ENCODE data around the gene ZNF507.

The ZNF507 gene

GRCh38 chr19:32406161-32407003 is 61.0 kb downstream of the ZNF507 start:
- Histone ChIP-seq H3K79me1 (ENCODE audit: low read length) (peaks cover 5% of the 10 kb centered on the region), H3K4me1 (ENCODE audit: control insufficient read depth, low read depth, low read length) (peaks cover 4% of the 10 kb centered on the region), H4K5ac (ENCODE audit: low read length) (no peak overlapping the region), H3K23ac (ENCODE audit: low read length) (no peak overlapping the region), H3K4me2 (ENCODE audit: low read length) (peak overlapping the region; percentile 48), H3K36me3 (ENCODE audit: control insufficient read depth, insufficient read depth, low read length) (peaks cover 1% of the 10 kb centered on the region), H2BK5ac (ENCODE audit: low read length) (no peak overlapping the region), H2BK15ac (replicated peaks; ENCODE audit: low read depth) (no peak overlapping the region), H3K56ac (ENCODE audit: low read length) (peak overlapping the region; percentile 94), H2BK120ac (ENCODE audit: low read depth, low read length) (no peak overlapping the region), H3K27ac (ENCODE audit: low read depth, low read length) (peak overlapping the region; percentile 95), H4K8ac (ENCODE audit: low read depth, low read length) (no peak overlapping the region), H3K27me3 (ENCODE audit: insufficient read depth, low read length, poor library complexity) (no peaks in the 10 kb centered on the region), H3K18ac (ENCODE audit: low read length) (peak overlapping the region; percentile 96), H2AK5ac (ENCODE audit: low read length) (no peak overlapping the region), H3K4ac (ENCODE audit: low read depth, low read length) (no peak overlapping the region), H3K4me3 (ENCODE audit: low read length) (peak overlapping the region; percentile 66), H3K9ac (ENCODE audit: low read length) (peak overlapping the region; percentile 81), H3K79me2 (ENCODE audit: control insufficient read depth, insufficient read depth, low read length) (peaks cover 12% of the 10 kb centered on the region)
- no peak for DNase-seq
- WGBS (ENCODE audit: extremely low coverage, insufficient coverage, low lambda C conversion rate) = no CpG with 5 or more reads among the region's 33 CpGs

- Histone ChIP-seq H3K4ac (ENCODE audit: low read depth, low read length) (no peak overlapping the region), H3K36me3 (ENCODE audit: control insufficient read depth, insufficient read depth, low read length) (peaks cover 1% of the 10 kb centered on the region), H3K27me3 (ENCODE audit: insufficient read depth, low read length, poor library complexity) (no peaks in the 10 kb centered on the region), H3K4me3 (ENCODE audit: low read length) (no peak overlapping the region), H3K9ac (ENCODE audit: low read length) (peak overlapping the region; percentile 81), H3K4me1 (ENCODE audit: control insufficient read depth, low read depth, low read length) (peaks cover 4% of the 10 kb centered on the region), H2AK5ac (ENCODE audit: low read length) (no peak overlapping the region), H3K18ac (ENCODE audit: low read length) (no peak overlapping the region), H2BK15ac (replicated peaks; ENCODE audit: low read depth) (no peak overlapping the region), H3K56ac (ENCODE audit: low read length) (no peak overlapping the region), H3K79me1 (ENCODE audit: low read length) (peaks cover 5% of the 10 kb centered on the region), H2BK120ac (ENCODE audit: low read depth, low read length) (no peak overlapping the region), H4K8ac (ENCODE audit: low read depth, low read length) (no peak overlapping the region), H2BK5ac (ENCODE audit: low read length) (no peak overlapping the region), H3K4me2 (ENCODE audit: low read length) (no peak overlapping the region), H4K5ac (ENCODE audit: low read length) (no peak overlapping the region), H3K23ac (ENCODE audit: low read length) (no peak overlapping the region), H3K27ac (ENCODE audit: low read depth, low read length) (no peak overlapping the region), H3K79me2 (ENCODE audit: control insufficient read depth, insufficient read depth, low read length) (peaks cover 12% of the 10 kb centered on the region)
- peak; percentile 10 for DNase-seq
- 100% methylated on average over 1 of the region's 19 CpGs for WGBS (ENCODE audit: extremely low coverage, insufficient coverage, low lambda C conversion rate)
Measured at GRCh38 chr19:32407004-32407992, 61.9 kb downstream of the ZNF507 start.

DNA sequence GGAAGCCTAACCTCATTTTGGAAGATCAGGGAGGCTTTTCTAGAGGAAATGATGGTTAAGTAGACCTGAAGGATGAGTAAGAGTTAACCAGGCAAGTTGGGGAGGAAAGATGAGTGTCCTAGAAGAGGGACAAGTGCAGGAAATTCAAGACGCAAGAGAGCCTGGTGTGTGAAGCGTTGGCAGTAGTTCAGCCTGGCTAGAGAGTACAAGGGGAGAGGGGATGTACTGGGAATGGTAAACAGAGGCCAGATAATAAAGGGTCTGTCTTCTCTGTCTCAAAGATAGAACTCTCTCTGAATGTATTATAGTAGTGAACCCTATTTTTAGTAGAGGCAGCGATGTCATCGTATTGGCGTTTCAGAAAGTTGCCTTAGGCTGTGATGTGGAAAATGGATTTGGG is 69.8 kb downstream of the ZNF507 start:
- Histone ChIP-seq H3K27me3 (ENCODE audit: insufficient read depth, low read length, poor library complexity) (no peaks in the 10 kb centered on the region), H2BK15ac (replicated peaks; ENCODE audit: low read depth) (no peak overlapping the region), H3K56ac (ENCODE audit: low read length) (no peak overlapping the region), H4K5ac (ENCODE audit: low read length) (no peak overlapping the region), H3K79me1 (ENCODE audit: low read length) (peaks cover 2% of the 10 kb centered on the region), H3K4me2 (ENCODE audit: low read length) (no peak overlapping the region), H2AK5ac (ENCODE audit: low read length) (no peak overlapping the region), H3K79me2 (ENCODE audit: control insufficient read depth, insufficient read depth, low read length) (no peaks in the 10 kb centered on the region), H3K36me3 (ENCODE audit: control insufficient read depth, insufficient read depth, low read length) (peaks cover 5% of the 10 kb centered on the region), H3K9ac (ENCODE audit: low read length) (no peak overlapping the region), H3K4me1 (ENCODE audit: control insufficient read depth, low read depth, low read length) (no peaks in the 10 kb centered on the region), H3K27ac (ENCODE audit: low read depth, low read length) (no peak overlapping the region), H3K23ac (ENCODE audit: low read length) (peak overlapping the region; percentile 9), H4K8ac (ENCODE audit: low read depth, low read length) (no peak overlapping the region), H3K4me3 (ENCODE audit: low read length) (no peak overlapping the region), H3K18ac (ENCODE audit: low read length) (no peak overlapping the region), H3K4ac (ENCODE audit: low read depth, low read length) (no peak overlapping the region), H2BK5ac (ENCODE audit: low read length) (no peak overlapping the region), H2BK120ac (ENCODE audit: low read depth, low read length) (no peak overlapping the region)
- no CpG with 5 or more reads among the region's 5 CpGs for WGBS (ENCODE audit: extremely low coverage, insufficient coverage, low lambda C conversion rate)
- no peak for DNase-seq

GRCh38 chr19:32415669-32416068 is 70.3 kb downstream of the ZNF507 start:
- WGBS (ENCODE audit: extremely low coverage, insufficient coverage, low lambda C conversion rate) = no CpG with 5 or more reads among the region's 5 CpGs

GRCh38 chr19:32416749-32417456 is 71.5 kb downstream of the ZNF507 start:
- Histone ChIP-seq H3K18ac (ENCODE audit: low read length) (no peak overlapping the region), H3K4ac (ENCODE audit: low read depth, low read length) (no peak overlapping the region), H4K5ac (ENCODE audit: low read length) (no peak overlapping the region), H3K27me3 (ENCODE audit: insufficient read depth, low read length, poor library complexity) (no peaks in the 10 kb centered on the region), H3K79me2 (ENCODE audit: control insufficient read depth, insufficient read depth, low read length) (no peaks in the 10 kb centered on the region), H3K4me3 (ENCODE audit: low read length) (no peak overlapping the region), H3K4me1 (ENCODE audit: control insufficient read depth, low read depth, low read length) (no peaks in the 10 kb centered on the region), H2BK15ac (replicated peaks; ENCODE audit: low read depth) (no peak overlapping the region), H3K27ac (ENCODE audit: low read depth, low read length) (no peak overlapping the region), H3K79me1 (ENCODE audit: low read length) (peaks cover 2% of the 10 kb centered on the region), H2BK5ac (ENCODE audit: low read length) (no peak overlapping the region), H3K56ac (ENCODE audit: low read length) (no peak overlapping the region), H3K23ac (ENCODE audit: low read length) (no peak overlapping the region), H3K4me2 (ENCODE audit: low read length) (no peak overlapping the region), H3K9ac (ENCODE audit: low read length) (no peak overlapping the region), H2BK120ac (ENCODE audit: low read depth, low read length) (no peak overlapping the region), H4K8ac (ENCODE audit: low read depth, low read length) (no peak overlapping the region), H3K36me3 (ENCODE audit: control insufficient read depth, insufficient read depth, low read length) (peaks cover 5% of the 10 kb centered on the region), H2AK5ac (ENCODE audit: low read length) (no peak overlapping the region)
- WGBS (ENCODE audit: extremely low coverage, insufficient coverage, low lambda C conversion rate) = no CpG with 5 or more reads among the region's 8 CpGs
- DNase-seq = peak; percentile 5

More at GRCh38 chr19:32415669-32416068, 70.3 kb downstream of the ZNF507 start:
- Histone ChIP-seq H3K56ac (ENCODE audit: low read length) (no peak overlapping the region), H2BK120ac (ENCODE audit: low read depth, low read length) (no peak overlapping the region), H3K4ac (ENCODE audit: low read depth, low read length) (no peak overlapping the region), H3K4me2 (ENCODE audit: low read length) (no peak overlapping the region), H3K79me2 (ENCODE audit: control insufficient read depth, insufficient read depth, low read length) (no peaks in the 10 kb centered on the region), H3K23ac (ENCODE audit: low read length) (no peak overlapping the region), H3K36me3 (ENCODE audit: control insufficient read depth, insufficient read depth, low read length) (peaks cover 5% of the 10 kb centered on the region), H3K4me3 (ENCODE audit: low read length) (no peak overlapping the region), H3K79me1 (ENCODE audit: low read length) (peaks cover 2% of the 10 kb centered on the region), H4K8ac (ENCODE audit: low read depth, low read length) (no peak overlapping the region), H2BK15ac (replicated peaks; ENCODE audit: low read depth) (no peak overlapping the region), H2BK5ac (ENCODE audit: low read length) (no peak overlapping the region), H3K18ac (ENCODE audit: low read length) (no peak overlapping the region), H3K9ac (ENCODE audit: low read length) (no peak overlapping the region), H3K27me3 (ENCODE audit: insufficient read depth, low read length, poor library complexity) (no peaks in the 10 kb centered on the region), H4K5ac (ENCODE audit: low read length) (no peak overlapping the region), H3K4me1 (ENCODE audit: control insufficient read depth, low read depth, low read length) (no peaks in the 10 kb centered on the region), H3K27ac (ENCODE audit: low read depth, low read length) (no peak overlapping the region), H2AK5ac (ENCODE audit: low read length) (no peak overlapping the region)
- no peak for DNase-seq
